CD4-positive, alpha-beta T cell treated with Interleukin-10 for 1 hour (primary cell): ENCODE data around the gene FANCI.

Experiments
- DNase-seq: peaks from one replicate; pipeline ENCODE4 v3.0.0-alpha.2; 2020

FANCI gene

GRCh38 chr15:89363770-89364169, 120.0 kb downstream of the FANCI start:
- no peak for DNase-seq

GRCh38 chr15:89364341-89364740, 120.6 kb downstream of the FANCI start:
- DNase-seq, result no peak

GRCh38 chr15:89364741-89365450, 121.1 kb downstream of the FANCI start:
- no peak for DNase-seq

- no peak for DNase-seq
Measured at GRCh38 chr15:89365462-89366065, 121.8 kb downstream of the FANCI start.
